HG02852 (cell line): ENCODE data around the gene GINS1.

Source experiments
- ATAC-seq: cut with Tn5 transposase; IDR thresholded peaks from one replicate; pipeline ENCODE4 v1.9.1; 2021; ENCODE audit warnings: mild to moderate bottlenecking, moderate library complexity; ENCODE audit not compliant: unreplicated experiment

Gene GINS1

DNA sequence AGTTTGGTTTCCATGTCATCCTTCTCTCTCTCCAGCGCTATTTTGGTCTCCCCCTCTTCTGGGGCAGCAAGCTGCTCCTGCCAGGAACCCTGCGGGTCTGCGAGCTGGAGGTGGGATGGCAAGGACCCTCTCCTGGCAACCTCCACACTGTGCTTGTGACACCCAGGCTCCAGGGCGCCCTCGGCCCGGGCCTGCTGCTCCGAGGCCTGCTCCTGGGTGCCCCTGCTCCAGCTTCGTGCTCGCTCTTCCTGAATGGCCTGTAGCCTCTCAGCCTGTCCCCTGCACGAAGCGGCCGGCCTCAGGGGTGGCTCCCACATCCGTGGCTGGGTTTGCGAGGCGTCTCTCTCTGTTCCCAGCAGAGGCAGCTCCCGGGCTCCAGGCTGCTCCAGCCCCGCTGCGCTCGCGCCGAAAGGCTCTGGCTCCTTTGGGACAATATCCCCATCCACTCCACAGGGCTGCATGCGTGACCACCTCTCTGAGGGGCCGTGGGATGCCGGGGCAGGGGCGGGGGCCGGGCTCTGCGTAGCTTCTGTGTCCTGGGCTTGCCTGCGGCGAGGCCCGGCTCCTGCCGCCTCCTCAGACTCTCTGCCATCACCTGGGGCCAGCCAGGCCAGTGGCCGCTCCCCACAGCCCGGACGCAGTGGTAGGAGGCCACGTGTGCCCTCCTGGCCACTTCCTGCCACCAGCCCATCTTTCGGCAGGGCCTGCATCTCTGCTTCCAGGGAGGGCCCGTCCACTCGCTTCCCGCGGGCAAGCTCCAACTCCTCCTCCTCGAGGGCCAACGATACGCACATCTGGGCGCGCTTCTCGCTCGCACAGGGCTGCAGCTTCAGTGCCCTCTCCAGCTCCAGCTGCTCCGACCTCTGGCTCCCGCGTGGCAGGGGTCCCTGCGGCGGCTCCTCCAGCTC lies 68.9 kb downstream of the GINS1 start:
- ATAC-seq: no peak

DNA sequence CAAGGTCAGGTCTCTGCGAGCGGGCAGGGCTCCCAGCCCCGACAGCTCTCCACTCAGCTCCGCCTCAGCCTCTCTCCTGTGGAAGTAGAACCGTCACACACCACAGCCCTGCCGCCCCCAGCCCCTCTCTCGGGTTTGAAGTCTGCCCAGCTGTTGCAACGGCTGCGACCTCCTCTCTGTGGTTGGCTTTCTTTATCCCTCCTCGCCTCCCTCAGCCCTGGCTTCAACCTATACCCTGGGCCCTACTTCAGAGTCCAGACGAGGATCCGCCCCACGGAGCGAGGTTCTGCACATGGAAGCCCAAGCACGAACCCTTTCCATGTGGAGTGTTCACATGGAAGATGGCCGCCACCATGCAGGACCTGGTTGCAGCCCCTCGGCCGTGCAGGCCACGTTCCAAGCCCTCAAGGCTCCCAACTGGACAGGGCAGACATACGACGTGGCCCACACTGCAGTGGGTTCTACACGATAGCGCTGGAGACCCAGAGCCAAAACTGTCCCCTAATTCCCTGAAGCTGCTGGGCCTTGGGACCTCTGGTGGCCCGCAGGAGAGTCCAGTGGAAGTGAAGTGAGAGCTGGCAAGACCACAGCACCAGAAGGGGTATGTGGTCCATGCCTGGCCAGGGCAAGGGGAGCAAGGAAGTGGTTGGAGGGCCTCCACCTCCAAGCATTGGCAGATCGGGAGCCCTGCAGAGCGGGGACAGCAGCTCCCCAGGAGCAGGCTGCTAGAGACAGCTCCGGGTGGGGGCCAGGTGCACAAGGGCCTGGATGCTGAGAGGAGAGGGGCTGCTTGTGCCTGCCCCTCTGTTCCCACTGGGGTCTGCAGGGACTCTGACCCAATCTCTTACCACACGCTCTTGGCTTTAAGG lies 69.8 kb downstream of the GINS1 start:
- no peak for ATAC-seq

DNA sequence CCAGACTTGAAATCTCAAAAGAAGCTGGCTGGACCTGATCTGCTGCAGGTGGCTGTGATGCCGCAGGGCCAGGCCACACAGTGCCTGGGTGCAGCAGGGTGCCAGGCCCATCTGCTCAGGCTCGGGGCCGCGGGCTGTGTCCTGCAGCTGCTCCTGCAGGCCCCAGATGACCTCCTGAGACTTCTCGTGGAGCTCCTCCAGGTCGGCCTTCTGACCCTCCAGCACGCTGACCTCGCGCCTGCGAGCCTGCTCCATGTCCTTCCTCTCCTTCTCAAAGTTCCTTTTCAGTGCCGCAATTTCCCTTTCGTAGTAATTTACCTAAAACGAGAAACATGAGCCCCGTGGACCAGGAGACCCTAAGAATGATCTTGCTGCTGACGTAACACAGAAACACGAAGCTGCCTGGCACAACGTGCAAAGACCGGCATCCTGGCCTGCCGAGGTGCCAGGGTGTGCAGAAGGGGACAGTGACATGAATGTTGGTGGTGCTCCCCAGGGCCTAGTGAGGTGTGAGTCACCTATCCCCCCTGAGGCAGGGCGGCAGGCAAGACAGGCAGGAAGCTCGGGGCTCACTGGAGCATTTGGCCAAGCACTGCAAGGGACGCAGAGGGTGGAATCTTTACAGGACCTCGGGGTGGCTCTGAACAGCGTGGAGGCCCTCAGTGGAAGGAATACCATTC lies 71.6 kb downstream of the GINS1 start:
- ATAC-seq: no peak

DNA sequence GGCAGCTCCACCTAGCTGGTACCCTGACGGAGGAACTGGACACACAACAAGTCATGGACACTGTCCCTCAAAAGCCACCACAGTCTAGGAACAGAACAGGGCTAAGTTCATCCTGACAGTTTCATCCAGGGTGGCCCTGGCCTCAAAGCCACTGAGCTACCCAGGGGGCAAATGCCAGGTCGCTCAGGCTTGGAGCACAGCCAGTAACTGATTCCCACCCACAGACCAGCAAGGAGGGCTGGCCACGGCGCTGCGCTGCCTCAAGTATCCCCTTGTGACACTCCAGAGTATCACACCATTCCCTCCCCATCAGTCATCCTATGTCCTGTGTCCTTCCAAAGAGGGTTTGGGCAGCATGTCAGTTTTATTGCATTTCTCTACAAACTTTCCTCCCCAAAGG lies 72.2 kb downstream of the GINS1 start:
- no peak for ATAC-seq

DNA sequence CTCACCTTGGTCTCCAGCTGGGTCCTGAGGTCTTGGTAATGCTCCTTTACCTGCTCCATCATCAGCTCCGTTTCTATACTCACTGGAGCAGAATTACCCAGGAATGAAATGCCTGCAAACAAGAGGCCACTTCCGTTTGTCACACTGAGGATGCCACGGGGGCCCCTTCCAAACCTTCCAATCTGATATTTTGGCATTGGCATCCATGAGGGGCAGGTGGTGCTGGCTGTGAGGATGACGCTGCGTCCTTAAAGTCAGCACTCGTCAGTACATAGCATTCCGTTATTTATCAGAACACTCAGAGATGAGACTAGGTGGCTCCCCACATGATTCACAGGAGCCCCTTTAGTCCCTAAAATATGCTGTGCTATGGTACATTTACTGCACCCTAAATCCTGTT lies 72.7 kb downstream of the GINS1 start:
- no peak for ATAC-seq

DNA sequence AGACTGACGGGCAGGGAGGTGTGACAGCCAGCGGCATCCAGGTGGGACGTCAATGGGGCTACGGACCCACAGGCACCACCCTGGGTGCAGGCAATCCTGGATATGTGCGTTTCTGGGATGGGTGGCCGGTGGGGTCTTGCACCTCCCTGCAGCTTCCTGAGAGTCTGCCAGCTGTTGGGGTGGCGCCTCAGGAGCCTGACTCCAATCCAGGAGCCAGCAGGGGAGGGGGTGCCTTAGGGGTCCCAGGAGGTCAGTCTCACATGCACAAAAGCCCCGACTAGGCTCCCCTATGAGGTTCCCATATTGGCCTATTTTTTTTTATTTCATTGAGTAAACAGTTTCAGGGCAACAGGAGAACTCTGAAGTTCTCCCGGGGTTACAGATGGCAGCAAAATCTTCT lies 73.3 kb downstream of the GINS1 start:
- ATAC-seq: no peak

DNA sequence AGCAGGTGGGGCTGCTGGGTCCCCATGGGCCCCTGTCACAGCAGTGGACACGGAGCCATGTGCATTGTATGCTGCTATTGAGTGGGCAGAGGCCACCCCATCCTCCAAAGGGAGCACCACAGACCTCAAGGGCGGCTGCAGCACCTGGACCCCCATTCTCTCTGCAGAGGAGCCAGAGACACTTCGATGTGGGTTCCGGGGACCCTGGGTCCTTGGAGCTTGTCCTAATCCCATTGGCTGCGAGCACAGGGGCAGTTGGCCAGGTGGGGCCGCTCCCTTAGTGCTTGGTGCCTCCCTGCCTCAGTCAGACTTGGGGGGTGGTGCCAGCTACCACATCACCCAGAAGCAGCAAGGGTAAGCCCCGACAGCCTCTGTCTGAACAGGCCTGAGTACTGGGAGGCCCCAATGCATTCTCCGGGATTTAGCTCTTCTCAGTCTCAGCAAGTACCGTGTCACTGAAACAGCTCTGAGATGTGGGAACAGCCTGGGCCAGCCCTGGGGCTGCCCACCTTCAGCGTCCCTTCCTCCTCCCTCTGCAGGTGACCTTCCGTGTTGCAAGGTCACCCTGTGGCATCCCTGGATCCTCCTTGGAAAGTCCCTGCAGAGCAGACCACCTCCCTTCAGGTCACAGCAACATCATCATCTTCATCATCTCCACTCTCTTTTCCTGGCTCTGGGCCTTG lies 73.9 kb downstream of the GINS1 start:
- no peak for ATAC-seq

DNA sequence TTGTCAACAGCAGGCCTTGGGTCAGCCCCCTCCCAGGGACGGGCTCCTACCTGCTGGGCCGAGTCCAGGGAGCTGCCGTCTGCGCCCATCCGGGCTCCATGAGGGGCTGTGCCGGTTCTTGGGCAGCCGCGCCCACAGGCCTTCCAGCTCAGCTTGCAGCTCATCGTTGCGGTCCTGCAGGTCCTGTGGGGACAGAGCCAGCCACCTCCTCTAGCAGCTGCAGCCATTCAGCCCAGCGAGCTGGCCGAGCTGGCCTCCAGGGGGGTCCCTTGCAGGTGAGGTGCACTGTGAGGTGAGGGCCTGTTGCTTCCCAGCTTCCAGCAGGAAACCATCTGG lies 74.4 kb downstream of the GINS1 start:
- ATAC-seq: no peak

DNA sequence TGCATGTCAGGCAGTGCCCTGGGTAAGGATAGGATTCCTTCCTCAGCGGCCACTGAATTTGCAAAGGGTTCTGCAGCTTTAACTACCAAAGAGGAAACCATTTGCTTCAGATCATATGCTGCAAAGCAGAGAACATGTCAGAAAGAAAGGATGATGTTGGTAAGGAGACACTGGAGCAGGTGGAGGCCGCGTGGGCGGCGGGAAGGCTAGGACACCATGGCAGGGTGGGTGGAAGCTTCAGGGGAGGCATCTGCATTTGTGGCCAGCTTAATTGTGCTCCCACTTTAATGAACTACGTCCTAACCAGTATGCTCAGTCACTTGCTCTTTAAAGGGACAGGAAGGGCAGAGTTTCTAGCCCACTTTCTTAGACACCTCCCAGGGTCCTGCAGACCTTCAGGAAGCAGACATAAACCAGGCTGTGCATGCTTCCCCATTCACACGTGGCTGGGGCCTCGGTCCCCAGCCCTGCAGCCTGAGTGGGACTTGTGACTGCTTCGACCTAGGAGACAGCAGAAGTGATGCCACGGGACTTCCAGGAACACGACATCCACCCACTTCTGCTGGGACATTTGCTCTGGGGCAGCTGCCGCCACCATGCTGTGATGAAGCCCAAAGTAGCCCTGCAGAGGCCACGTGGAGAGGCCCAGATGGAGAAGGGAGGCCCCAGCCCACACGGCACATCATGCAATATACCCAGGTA lies 76.1 kb downstream of the GINS1 start:
- no peak for ATAC-seq

DNA sequence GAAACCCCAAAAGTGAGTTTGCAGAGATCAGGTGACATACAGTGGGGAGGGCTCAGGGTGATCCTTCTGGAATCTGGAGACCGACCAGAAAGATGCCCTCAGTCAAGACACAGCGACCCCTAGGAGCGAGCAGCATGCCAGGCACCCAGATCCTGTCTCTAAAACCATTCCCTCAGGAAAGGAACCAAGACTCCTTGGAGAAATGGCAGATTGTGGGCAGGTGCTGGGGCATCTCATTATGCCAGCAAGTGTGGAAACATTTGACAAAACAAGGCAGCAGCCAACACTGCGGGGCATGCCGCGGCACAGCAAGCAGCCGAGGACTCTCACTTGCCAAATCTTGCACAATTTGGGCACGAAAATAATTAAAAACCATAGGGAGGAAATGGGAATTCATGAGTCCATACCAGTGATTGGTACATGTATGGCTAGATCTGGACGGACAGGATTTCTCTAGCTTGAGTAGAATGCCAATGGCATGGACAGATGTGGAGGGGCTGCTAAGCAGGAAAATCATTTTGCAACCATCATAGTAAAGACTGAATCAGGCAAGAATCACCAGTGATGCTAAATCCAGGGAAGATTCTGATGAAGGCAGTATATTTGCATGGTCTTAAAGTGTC lies 76.9 kb downstream of the GINS1 start:
- ATAC-seq: no peak

DNA sequence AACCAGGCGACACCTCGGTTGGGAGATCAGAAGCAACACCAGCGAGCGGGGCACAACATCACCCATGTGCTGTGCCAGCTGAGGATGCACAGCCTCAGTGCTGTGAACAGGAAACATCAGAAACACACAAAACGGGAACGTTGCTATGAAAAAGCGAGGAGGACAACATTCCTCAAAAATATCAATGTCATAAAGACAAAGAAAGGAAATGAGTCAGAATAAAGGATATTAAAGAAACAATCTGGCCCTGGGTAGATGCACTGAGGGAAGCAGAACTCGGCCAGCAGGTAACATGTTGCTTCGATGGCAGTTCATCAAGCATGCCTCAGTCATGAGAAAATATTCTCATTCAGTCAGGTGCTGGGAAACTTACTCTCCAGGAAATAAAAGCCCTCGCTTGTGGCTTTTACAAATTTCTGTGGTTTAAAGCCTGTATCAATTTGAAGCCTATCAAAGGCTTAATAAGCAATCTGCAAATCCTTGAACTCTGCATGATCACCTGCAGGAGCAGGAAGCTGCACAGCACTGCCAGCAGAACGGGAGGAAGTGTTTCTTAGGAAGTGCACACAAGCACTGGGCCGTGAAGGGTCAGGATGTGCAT lies 77.5 kb downstream of the GINS1 start:
- ATAC-seq: no peak

DNA sequence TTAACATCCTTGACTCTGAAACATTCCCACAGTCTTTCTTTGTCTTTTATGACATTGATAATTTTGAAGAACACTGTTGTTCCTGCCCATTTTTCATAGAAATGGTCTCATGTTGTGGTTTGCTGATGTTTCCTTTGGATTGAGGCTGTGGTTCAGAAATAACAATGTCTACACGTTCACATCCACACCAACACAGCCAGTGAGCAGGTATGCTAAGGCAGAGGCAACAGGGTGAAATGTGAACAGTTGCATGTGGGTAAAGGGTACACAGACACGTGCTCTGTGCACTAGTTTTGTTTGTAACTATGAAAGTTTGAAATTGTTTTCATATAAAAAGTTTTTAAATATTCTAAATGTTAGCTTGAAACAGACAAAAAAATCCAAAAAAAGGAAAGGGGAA lies 78.4 kb downstream of the GINS1 start:
- no peak for ATAC-seq

DNA sequence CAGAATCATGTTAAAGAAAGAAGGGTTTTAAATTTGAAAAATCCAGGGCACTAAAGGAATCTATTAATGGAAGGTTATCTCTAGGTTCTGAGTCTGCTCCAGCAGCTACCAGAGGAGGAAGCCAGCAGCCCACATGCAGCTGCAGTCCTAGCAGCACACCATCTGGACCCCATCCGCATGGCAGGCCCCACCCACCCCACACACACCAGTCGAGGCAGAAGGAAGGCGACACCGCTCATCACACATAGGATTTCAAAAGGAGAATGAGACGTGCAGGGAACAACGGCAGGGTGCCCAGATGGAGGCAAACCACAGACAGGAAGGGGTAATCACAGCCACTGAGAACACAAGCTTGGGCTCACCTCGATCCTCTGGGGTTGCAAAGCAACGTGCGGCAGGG lies 78.9 kb downstream of the GINS1 start:
- no peak for ATAC-seq

DNA sequence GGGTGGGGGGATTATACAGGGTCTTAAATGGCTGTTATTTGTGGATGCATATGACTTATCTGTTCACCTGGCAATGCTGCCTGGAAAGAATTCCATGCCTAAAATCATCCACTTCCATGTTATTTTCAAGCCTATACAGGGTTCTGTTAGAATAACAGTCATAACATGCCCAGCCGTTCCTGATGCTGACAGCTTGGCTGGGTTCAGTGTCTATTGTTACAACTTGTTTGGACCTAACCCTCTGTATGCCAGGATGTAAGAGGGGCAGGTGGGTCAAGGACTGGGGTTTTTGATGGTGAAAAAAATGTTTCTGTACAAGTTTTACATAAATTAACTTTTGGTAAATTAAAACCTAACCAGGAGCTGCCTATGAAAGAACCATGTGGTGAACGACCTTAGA lies 79.8 kb downstream of the GINS1 start:
- ATAC-seq: no peak

DNA sequence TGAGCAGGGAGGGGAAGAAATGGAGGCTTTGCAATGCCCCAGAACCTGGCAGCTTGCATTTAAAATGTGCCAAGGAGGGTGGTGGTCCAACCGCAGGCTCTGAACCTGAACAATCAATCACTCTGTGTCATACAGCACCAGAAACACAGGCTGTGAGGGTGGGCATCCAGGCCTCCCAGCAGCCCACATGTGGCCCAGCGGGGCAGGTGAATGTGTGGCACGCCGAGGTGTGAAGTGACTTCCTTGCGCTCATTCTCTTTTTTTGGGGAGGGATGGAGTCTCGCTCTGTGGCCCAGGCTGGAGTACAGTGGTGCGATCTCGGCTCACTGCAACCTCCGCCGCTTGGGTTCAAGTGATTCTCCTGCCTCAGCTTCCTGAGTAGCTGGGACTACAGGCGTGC lies 80.5 kb downstream of the GINS1 start:
- ATAC-seq: no peak

DNA sequence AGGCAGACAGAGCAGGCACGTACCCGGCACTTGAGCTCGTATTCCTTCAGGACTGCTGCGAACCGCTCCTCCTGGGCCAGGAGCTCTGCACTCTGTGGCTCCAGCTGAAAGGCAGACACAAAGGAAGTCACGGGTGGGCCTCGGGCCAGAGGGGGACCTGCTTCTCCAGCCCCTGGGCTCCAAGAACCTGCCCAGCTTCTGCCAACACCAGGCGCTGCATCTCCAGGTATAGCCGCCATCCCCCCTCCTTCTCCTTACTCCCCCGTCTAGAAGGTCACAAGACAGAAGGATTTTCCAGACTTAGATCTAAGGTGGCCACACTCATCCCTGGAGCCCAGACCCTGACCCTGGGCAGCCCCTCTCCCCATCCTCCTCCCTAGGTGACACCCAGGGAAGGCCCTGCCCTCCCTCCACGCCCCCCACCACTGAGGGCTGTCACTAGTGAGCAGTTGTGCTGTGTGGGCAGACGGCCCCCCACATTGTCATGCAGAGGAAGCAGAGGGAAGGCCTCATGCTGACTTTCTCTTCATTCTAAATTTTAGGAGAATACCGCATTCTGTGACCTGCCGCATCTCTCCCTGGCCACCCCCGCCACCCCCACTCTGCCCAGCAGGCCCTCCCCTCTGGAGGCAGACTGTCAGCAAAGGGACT lies 81.9 kb downstream of the GINS1 start:
- no peak for ATAC-seq

DNA sequence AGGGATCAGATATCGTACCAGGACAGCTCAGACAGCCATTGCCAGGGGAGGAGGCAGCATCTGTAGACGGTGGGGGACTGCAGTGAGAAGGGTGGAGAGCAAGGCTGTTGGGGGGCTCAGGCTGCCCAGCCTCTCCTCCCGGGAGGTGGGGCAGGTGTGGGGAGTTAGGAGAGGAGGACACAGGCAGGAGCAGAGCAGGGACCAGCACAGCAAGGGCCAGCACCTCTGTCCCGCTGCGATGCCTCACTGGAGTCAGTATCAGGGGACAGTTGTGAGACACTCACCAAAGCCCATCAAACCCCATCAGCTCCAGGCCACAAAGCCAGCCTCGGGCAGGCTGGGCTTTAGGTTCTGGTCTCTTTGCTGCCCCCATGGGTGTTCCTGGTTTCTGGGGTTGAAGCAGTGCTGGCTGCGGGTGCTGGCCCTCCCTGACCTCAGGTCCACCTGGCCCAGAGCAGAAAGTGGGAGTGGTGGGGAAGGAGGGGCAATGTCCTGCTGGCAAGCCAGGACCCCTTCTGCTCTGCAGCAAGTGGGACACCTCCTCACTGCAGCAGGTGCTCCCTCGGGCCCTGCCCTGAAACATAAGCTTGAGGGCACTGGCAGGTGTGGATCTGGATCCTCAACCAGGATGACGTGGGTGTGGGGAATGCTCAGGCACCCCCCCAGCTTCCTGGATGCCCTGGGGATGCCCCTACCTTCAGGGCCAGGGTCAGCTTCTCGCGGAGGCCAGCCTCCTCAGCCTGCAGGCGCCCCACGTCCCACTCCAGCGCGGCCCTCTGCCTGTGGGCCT lies 83.4 kb downstream of the GINS1 start:
- no peak for ATAC-seq

DNA sequence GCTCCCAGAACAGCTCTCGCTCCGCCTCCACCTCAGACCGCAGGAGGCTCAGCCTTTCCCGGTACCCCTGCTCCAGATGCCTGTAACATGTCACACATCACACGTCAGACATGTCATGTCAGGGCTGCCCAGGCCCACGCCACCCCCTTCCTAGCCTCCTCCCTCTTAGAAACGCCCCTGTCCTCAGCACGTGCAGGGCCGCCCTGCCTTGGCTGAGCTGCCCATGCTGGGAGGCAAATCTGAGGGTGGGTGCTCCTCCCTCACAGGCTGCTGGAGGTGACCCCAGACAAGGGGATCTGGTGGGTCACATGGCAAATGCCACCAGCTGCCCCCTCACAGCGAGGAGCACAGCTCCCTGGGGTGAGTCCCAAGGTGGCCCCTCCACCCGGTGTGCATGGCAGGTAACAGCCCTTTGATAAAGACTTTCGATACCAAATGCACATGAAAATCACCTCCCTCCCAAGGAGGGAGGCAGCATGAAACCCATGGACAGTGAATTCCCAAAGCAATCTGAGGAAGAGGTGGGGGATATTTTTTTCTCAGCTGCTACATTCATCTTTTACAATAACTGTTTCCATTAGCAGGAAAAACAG lies 84.1 kb downstream of the GINS1 start:
- ATAC-seq: no peak
